AG09309 (cell line): Measurements from ENCODE around the gene SPAG16.

Source experiments
- DNase-seq: peaks from one replicate; pipeline ENCODE4 v3.0.0-alpha.2; 2010; ENCODE audit warnings: low read depth
- H3K4me3 ChIP-seq: 2 replicates; pipeline ENCODE4 v1.5.1; 2011; ENCODE audit warnings: mild to moderate bottlenecking, low read depth, low read length, moderate library complexity; ENCODE audit not compliant: control insufficient read depth
- TF ChIP-seq, protein P1 (sequence below): IDR thresholded peaks from 2 replicates; pipeline ENCODE4 v1.5.1; 2011; ENCODE audit warnings: mild to moderate bottlenecking, low read depth, low read length, inconsistent platforms; ENCODE audit not compliant: insufficient read depth, control insufficient read depth; ENCODE audit errors: missing control alignments

The SPAG16 gene

DNA sequence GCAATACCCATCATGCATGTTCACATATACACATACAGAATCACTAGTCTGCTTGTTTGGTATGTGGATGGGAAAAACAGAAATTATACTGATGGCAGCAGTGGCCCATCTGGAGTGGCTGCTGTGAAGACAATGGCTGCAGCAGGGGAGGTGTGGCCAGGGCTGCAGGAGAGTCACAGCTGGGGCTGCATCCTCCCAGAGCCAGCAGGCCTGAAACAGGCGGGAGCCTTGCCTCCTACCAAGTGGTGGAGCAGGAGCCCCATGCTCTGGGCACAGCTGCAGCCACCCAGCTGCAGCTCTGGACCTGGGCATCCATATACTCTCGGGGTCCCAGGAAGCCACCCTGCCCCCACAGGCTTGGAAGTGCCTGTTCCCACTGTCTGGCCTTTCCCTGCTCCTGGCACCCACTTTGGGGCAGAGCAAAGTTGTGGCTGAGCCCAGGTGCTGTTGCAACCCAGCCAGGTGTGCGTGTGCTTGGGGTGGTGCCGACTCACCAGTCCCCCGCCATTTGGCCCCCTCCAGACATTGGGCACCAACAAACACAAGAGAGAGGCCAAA is 136.6 kb downstream of the SPAG16 start:
- H3K4me3 ChIP-seq, result no peak overlapping the region
- DNase-seq, result no peak
- TF ChIP-seq, protein P1, sequence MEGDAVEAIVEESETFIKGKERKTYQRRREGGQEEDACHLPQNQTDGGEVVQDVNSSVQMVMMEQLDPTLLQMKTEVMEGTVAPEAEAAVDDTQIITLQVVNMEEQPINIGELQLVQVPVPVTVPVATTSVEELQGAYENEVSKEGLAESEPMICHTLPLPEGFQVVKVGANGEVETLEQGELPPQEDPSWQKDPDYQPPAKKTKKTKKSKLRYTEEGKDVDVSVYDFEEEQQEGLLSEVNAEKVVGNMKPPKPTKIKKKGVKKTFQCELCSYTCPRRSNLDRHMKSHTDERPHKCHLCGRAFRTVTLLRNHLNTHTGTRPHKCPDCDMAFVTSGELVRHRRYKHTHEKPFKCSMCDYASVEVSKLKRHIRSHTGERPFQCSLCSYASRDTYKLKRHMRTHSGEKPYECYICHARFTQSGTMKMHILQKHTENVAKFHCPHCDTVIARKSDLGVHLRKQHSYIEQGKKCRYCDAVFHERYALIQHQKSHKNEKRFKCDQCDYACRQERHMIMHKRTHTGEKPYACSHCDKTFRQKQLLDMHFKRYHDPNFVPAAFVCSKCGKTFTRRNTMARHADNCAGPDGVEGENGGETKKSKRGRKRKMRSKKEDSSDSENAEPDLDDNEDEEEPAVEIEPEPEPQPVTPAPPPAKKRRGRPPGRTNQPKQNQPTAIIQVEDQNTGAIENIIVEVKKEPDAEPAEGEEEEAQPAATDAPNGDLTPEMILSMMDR, result no peak

DNA sequence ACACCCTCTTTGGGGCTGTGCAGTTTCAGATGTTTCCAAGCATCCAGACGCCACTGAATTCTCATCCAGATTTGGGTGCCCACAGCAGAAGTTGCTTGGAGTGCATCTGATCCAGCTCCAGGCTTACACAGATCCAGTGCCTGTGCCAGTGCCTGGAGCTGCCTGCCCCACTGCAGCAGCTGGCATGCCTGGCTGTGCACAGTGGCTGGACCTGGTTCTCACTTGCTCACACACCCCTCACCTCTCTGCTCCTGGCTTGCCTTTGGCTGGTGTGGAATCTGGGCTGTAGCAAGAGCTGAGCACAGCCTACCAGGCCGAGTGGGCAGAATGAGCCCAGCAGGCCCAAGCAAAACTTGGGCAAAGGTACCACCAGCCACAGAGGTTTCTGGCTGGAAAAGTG is 137.9 kb downstream of the SPAG16 start:
- H3K4me3 ChIP-seq, result no peak overlapping the region
- TF ChIP-seq, protein P1, result no peak
- no peak for DNase-seq

GRCh38 chr2:213425618-213426017 is 141.4 kb downstream of the SPAG16 start:
- no peak for DNase-seq
- no peak overlapping the region for H3K4me3 ChIP-seq
- TF ChIP-seq, protein P1, result no peak

- no peak overlapping the region for H3K4me3 ChIP-seq
- DNase-seq, result no peak
- TF ChIP-seq, protein P1, result no peak
Measured at GRCh38 chr2:213429516-213429915, 145.3 kb downstream of the SPAG16 start.

DNA sequence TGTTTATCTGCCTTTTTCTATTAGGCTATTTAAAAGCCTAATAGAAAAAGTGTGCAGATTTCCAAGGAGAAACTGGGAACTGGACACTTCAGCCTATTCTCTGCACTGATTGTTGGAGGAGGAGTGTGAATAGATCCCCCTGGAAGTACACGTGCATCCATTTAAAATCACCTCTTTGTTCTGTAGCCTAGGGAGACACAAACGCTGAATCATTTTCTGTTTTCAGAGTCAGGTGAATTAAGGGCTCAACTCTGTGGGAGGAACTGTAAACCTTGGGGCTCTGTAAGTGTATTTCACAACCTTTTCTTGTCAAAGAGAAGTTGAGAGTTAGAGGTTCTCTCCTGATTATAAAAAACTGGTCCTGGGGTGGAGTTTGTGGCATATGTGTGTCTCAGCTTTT is 159.7 kb downstream of the SPAG16 start:
- no peak for DNase-seq
- H3K4me3 ChIP-seq, result no peak overlapping the region
- TF ChIP-seq, protein P1, result no peak

- no peak overlapping the region for H3K4me3 ChIP-seq
- TF ChIP-seq, protein P1, result no peak
- no peak for DNase-seq
Measured at GRCh38 chr2:213451542-213452239, 167.4 kb downstream of the SPAG16 start.
